Superior temporal gyrus (tissue), 1 donor: Measurements from ENCODE around the gene PHRF1.
A peak's percentile ranks its signal among the peaks of the same experiment; 100 is the strongest.

ENCODE experiments used
- DNase-seq: peaks from one replicate; pipeline ENCODE4 v3.0.0-alpha.2; 2016; ENCODE audit errors: extremely low spot score

Gene PHRF1

DNA sequence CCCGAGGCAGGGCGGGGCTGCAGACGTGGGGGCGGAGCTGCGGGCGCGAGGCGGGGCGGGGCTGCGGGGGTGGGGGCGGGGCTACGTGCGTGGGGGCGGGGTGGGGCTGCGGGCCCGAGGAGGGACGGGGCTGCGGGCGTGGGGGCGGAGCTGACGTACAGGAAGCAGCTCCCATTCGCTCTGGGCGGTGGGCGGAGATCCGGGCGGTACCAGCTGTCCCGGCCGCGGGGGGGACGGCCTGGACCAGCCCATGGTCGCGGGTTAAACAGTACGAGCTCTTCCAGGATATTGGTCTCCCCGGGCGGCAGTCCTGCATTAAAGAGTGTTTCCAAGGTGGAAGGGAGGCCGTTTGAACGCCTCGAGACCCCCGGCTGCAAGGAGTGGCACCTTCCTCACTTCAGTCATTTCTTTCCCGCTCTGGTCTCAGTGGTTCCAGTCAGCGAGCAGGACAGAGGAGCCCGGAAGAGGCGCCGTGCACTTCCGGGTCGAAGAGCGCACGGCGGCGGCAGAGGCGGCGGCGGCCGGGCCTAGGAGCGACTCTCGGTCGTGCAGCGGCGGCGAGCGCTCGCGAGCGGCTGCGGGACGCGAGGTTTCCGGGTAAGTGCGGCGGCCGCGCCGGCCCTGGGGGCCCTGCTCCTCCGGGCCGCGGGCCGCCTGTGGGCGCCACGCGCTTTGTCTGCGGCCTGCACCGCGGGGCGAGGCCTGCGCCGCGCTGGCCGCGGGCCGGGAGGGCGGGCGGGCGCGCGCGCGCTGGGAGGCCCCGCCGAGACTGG lies at the start of gene PHRF1:
Gene PHRF1 (plus strand): TSS at position 475 of the 773 bp plus-strand sequence. CDS start 5,043 bp downstream, outside the sequence.
- DNase-seq, result peak; percentile 95

DNA sequence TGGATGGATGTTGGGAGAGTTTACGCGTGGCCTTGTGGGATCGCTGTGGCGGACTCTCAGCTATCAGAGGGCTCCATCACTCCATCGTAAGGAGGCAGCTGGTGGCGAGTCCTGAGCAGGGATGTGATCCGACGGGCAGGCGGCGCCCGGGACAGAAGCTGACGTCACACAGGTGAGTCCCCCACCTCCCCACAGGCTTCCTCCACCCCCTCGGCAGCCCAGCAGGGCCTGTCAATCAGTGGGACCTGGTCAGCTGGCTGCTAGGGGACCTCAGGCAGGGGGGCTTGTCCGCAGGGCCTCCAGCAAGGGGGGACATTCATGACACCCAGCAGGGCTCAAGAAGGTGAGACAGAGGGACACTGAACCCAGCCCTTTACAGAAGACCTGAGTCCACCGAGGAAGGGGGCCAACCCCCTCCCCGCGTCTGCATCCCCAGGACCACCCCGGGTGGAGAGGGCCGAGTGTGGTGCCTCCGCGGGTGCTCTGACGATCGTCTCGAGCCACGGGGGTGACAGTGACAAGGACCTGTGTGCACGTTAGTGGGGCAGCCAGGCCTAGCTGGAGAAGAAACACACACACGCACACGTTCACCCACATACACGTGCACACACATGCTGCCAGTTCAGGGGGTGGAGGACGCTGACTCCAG lies 48.0 kb upstream of the PHRF1 start:
- no peak for DNase-seq

GRCh38 chr11:528815-529727 lies 47.2 kb upstream of the PHRF1 start:
- DNase-seq, result no peak

DNA sequence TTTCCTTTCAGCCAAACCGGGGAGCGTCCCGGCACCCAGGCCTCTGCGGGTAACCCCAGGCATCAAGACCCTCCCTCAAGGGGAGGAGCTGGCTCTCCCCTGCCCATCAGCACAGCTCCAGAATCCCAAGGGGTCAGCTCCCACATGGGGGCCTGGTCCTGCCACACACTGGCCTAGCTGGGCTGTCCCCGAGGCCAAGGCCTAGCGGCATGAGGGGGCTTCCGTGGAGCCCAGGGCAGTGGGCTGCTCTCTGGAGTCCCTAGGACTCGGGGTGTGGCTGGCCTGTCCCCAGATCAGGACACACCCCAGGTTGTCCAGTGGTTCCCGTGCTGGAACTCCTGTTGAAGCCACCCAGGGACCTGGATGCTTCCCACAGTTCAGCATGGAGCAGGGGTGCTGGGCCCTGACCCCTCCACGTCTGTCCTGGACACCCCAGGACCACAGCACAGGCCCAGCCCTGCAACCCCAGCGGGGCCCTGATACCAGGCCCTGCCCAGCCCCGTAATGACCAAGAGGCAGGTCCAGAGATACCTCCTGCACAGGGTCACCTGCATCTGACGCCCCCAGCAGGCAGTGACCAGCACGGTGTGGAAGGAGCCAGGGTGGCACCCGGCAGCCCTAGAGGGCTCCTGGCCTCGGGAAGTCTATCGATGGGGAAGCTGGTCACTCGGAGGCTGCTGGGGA lies 46.4 kb upstream of the PHRF1 start:
- DNase-seq, result no peak

GRCh38 chr11:530960-531831 lies 45.1 kb upstream of the PHRF1 start:
- no peak for DNase-seq

DNA sequence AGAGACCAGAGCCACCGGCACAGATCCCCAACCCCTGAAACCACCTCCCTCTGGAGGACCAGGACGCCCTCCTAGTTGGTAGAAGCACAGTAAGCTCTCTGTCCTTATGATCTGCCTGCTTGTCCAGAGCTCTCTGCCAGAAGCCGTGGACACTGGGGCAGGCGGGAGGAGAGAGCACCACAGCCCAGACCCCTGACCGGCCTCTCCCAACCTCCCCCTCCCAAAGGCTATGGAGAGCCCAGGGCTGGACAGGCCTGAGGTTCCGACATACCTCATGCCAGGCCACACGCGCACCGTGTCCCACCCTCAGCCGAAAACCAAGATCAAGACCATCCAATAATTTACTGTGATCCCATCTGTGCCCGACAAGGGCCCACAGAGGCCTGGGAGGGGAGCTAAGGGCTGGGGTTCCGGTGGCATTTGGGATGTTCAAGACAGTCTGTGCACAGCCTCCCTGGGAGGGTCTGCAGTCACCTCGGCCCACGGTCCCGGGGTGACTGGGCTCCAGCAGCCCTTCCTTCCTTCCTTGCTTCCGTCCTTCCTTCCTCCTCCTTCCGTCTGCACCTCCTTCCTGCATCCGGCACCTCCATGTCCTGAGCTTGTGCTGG lies 44.2 kb upstream of the PHRF1 start:
- DNase-seq, result no peak

- DNase-seq, result no peak
These were observed 43.7 kb upstream of the PHRF1 start for GRCh38 chr11:532527-532985.

DNA sequence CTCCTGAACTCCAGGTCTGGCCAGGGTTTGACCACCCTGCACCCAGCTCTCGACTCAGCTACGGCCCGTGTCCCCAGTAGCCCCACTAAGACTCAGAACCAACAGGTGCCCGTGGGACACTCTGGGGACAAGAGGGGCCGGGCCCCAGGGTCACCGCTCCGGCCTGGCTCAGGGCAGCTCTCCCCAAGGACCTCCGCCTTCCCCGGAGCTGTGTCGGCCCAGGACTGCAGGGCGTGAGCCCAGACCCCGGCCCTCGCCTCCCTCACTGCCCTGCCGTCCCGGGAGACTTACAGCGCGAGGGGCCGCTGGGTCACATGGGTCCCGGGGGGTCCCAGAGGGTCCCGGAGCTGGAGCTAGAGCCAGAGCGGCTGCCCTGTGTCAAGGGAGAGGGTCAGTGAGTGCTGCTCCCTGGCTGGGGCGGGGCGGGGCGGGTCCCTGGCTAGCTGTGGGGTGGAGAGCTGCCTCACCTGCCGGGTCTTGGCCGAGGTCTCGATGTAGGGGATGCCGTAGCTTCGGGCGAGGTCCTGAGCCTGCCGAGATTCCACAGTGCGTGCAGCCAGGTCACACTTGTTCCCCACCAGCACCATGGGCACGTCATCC lies 43.2 kb upstream of the PHRF1 start:
- no peak for DNase-seq

- DNase-seq, result no peak
These were observed 42.5 kb upstream of the PHRF1 start for GRCh38 chr11:533586-534395.

GRCh38 chr11:534396-535209 lies 41.7 kb upstream of the PHRF1 start:
- no peak for DNase-seq

GRCh38 chr11:535210-535518 lies 41.1 kb upstream of the PHRF1 start:
- no peak for DNase-seq

- DNase-seq, result peak; percentile 94
These were observed 40.5 kb upstream of the PHRF1 start, which contains the start of gene HRAS for GRCh38 chr11:535519-536454. TSS of gene HRAS (minus strand) at chr11:535576.

DNA sequence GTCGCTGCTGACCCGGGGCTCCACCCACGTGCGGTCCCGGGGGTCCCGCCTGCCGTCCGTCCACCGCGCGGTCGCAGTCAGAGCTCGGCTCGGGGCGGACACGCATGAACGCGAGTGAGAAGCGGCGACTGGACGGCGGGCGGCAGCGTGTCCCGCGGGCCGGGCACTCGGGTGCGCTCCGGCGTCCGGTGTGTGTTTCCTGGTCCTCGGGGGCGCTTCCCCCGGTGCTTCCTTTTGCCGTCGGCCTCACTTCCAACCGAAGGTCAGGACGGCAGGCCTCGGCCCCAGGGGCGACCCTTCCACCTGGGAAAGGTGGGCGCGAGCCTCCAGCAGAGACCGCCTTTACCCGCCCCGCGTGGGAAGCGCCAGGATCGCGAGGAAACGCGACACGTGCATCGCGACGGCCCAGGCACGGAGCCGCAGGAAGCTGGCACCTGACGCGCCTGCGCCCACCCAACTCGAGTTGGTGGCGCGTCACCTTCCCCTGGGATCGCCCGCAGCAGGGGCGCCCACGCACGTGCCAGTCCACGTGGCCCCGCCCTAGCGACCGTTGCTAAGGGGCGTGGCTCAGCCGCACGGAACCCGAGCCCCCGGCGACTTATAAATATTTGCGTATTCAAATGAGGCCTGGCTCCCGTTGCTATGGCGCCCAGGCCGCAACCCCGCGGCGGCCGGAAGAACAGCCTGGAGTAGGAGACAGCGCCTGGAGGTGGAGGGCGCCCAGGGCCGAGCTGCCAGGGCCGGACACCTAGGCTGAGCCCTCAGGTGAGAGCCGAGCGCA lies 39.2 kb upstream of the PHRF1 start, which contains the start of gene LRRC56:
Gene LRRC56 (plus strand): TSS at position 687 of the 781 bp plus-strand sequence. CDS start 3,158 bp downstream, outside the sequence.
- peak; percentile 12 for DNase-seq

- DNase-seq, result no peak
These were observed 38.4 kb upstream of the PHRF1 start for GRCh38 chr11:537622-538430.

- DNase-seq, result no peak
These were observed 37.7 kb upstream of the PHRF1 start for GRCh38 chr11:538431-539051.
